Glomerular visceral epithelial cell (primary cell): ENCODE measurements around the gene CDS2.

Source experiments
- DNase-seq: peaks from one replicate; pipeline ENCODE4 v3.0.0-alpha.2; 2016; ENCODE audit errors: extremely low spot score

CDS2 gene

GRCh38 chr20:5153612-5154542 lies 27.1 kb downstream of the CDS2 start:
- DNase-seq, result peak; percentile 21

DNA sequence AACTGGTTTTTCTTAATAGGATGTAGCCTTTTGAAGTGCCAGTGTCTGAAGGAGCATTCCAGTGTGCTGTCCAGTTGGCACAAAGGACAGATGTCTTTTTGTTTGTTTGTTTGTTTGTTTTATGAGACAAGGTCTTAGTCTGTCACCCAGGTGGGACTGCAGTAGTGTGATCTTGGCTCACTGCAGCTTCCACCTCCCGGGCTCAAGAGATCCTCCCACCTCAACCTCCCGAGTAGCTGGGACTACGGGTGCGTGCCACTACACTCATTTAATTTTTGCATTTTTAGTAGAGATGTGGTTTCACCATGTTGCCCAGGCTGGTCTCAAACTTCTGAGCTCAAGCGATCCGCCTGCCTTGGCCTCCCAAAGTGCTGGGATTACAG lies 27.7 kb downstream of the CDS2 start:
- no peak for DNase-seq

- DNase-seq, result no peak
Observed at GRCh38 chr20:5155404-5155803, 28.6 kb downstream of the CDS2 start.

GRCh38 chr20:5156675-5157448 lies 30.1 kb downstream of the CDS2 start:
- peak; percentile 68 for DNase-seq

DNA sequence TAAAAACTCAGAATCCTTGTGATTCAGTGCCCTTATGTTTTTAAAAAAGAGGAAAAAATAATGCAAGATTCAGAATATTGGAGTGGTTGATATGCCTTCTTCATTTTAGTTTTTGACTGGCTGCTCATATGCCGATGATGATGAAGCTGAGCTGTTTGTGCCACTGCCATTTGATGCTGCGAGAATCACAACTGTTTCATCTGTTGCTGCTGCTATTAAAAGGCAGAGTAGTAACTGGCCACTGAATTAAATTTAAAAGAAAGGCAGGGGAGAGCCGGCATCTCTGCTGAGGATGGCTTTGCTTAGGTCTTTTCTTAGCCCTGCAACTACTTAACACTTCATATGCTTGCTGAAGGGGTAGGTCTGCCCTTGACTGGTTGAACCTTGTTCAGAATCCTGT lies 33.1 kb downstream of the CDS2 start:
- no peak for DNase-seq

GRCh38 chr20:5160882-5161281 lies 34.1 kb downstream of the CDS2 start:
- no peak for DNase-seq

GRCh38 chr20:5161536-5162164 lies 34.8 kb downstream of the CDS2 start:
- DNase-seq, result no peak

DNA sequence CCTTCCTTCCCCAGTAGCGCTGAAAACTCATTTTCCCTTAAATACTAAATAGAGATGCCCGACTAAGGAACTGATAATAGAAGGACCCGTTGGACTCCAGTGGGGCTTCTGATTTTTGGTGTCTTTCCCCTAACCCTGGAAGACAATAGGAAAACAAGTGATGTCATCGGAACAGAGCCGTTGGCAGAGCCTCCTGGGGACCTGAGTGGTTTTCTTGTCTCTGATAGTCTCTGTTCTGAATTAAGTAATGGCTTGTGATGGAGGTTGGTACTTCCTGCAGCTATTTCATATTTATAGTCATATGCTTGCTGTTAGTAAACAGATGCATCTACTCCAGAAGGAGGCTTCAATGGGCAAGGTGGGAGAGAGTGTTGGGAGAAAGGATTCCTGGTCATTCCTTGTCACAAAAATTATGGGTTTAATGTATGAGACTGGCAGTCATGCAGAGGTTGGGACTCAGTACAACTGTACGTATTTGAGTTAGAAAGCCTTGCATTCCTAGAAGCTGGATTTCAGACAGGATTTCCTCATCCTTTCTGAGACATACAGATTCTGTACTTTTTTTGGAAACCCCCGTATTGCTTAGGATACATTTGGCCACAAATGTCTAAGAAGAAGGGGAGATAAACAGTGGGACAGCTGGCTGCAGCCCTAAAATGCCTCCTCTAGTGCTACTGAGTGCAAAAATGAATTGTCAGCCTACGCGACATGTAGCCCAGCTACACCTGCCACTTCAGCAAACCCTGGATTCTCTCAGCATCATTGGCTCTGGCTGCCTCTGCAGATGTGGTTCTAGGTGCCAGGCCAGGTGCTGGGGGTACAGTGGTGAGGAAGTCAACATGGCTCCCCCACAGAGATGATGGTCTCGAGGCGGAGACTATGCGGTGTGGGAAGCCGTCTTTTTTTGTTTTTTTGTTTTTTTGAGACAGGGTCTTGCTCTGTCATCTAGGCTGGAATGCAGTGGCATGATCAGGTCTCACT lies 38.1 kb downstream of the CDS2 start:
- DNase-seq, result no peak

DNA sequence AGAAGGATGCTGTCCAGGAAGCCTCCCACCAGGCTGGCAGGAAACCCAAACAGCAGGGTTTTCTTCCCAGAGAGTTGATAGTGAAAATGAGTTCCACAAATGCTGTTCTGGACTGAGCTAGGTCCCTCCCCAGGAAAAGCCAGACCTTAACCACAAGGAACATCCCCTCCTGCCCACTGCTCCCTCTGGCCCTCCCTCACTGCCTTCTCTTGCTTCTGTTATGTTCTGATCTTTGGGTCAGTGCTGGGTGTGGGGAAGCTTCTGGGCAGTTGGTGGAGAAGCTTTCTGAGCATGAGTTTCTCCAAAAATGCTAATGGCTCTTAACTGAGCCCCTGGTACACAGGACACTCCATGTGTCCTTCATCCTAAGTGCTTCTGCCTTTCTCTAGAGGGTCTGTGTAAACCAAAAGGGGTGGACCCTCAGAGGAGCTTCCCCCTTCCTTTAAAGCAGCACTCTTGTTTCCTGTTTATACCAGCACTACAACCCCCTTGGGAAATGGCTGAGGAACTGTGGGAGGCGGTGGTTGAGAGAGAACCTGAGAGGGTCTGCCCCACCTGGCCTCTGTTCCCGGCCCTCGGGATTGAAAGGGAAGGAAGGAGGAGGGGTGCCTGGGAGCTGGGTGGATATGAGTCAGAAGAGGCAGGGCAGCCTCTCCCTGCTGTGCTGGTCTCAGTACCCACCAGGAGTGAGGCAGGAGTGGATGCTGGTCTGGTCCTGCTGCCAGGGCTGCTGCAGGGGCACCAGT lies 42.0 kb downstream of the CDS2 start:
- peak; percentile 65 for DNase-seq

- no peak for DNase-seq
Observed at GRCh38 chr20:5170341-5170740, 43.5 kb downstream of the CDS2 start.

GRCh38 chr20:5171064-5171789 lies 44.4 kb downstream of the CDS2 start:
- DNase-seq, result no peak

- no peak for DNase-seq
Observed at GRCh38 chr20:5171790-5172164, 45.0 kb downstream of the CDS2 start.

GRCh38 chr20:5172167-5172601 lies 45.4 kb downstream of the CDS2 start:
- DNase-seq, result no peak

DNA sequence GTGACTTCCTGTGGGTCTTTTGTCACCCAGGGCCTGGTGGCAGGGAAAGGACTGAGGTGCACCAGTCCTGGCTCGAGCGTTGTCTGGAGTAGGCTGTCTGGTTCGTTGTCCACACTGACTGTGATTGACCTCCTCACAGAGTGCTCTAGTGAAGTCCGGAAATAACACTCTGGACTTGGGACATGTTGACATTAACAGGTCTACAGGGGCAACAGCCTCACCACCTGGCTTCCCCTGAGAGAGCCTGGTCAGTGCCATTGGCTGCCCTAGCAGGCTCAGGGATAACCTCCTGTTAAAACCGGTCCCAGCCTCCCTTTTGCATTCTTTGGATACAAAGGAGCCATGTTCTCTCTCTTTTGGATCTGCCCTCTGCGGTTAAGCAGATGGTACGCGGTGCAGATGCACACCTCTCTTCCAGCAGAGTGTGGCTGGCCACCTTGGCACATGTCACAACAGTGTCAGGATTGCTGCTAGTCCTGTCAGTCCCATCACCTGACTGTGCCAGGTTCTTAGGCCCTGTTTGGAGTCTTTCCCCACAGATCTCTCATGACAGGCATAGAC lies 46.2 kb downstream of the CDS2 start:
- DNase-seq, result no peak

GRCh38 chr20:5173751-5174150 lies 46.9 kb downstream of the CDS2 start:
- DNase-seq, result no peak

- DNase-seq, result no peak
Observed at GRCh38 chr20:5177071-5177470, 50.3 kb downstream of the CDS2 start.

DNA sequence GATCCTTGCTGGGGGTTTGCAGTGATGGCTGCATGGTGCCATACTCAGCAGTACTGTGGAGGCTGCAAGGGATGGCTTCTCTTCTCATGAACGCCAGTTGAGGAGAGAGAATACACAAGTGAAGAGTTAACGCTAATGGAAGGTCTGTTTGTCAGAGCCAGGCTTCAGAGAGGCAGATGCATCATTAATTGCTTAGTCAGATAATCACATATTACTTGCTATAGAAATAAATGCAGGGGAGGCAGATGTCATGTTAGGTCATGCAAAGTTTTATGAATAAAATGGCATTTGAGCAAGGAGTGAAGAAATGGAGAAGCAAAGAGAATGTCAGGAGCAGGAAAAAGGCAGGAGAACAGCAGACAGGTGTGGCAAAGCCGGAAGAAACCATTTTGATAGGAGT lies 51.2 kb downstream of the CDS2 start:
- no peak for DNase-seq

GRCh38 chr20:5180421-5180820 lies 53.6 kb downstream of the CDS2 start:
- no peak for DNase-seq

DNA sequence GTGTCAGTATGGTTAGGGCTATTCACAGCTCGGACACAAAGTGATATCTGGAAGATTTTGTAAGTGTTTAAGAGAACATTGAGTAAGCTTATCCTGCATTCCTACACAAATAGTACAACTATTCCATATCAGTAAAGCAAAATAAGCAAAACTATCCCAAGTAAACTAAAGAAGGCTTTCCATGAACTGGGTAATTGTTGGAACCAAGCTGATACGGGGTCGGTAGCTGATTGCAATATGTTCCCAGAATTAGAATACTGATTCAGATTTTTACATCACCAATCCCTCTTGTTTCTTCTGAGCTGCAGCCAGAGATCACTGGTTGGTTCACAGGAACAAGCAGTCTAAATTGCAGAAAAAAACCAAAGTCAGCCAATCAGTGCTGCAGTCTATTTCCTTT lies 54.1 kb downstream of the CDS2 start:
- DNase-seq, result no peak

DNA sequence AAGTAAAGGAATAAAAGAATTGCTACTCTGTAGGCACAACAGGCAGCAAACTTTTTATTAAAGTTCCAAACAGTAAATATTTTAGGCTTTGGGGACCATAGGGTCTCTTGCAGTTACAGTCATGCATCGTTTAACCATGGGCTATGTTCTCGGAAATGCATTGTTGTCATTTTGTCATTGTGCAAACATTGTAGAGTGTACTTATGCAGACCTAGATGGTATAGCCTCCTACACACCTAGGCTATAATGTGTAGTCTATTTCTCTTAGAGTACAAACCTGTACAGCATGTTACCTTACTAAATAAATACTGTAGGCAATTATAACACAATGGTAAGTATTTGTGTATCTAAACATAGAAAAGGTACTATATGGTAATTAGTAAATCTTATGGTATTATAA lies 54.7 kb downstream of the CDS2 start:
- DNase-seq, result no peak
